ENCODE results near the gene BEND6. TPM values are rescaled to one million over a fixed set of nuclear protein-coding genes. Genes with fewer than 3 reads are reported as not detected.

The BEND6 gene
- total RNA-seq, 1 donor = 34.8 TPM

GRCh38 chr6:56970849-56971248 lies 15.9 kb downstream of the BEND6 start:
- DNase-seq (ENCODE audit: low read depth) = no peak
- H3K4me3 ChIP-seq (ENCODE audit: low read depth, low read length) = no peak overlapping the region
- no peak for TF ChIP-seq CTCF (IDR thresholded peaks at IDR 0.05; ENCODE audit: insufficient read depth, low read length)

- no peak for TF ChIP-seq CTCF (IDR thresholded peaks at IDR 0.05; ENCODE audit: insufficient read depth, low read length)
- DNase-seq (ENCODE audit: low read depth) = no peak
- H3K4me3 ChIP-seq (ENCODE audit: low read depth, low read length) = no peak overlapping the region
Measured at GRCh38 chr6:56977192-56977591, 22.3 kb downstream of the BEND6 start.

GRCh38 chr6:56978530-56978929 lies 23.6 kb downstream of the BEND6 start:
- no peak overlapping the region for H3K4me3 ChIP-seq (ENCODE audit: low read depth, low read length)
- DNase-seq (ENCODE audit: low read depth) = no peak
- TF ChIP-seq CTCF (IDR thresholded peaks at IDR 0.05; ENCODE audit: insufficient read depth, low read length) = no peak

- DNase-seq (ENCODE audit: low read depth) = peak; percentile 53
- TF ChIP-seq CTCF (IDR thresholded peaks at IDR 0.05; ENCODE audit: insufficient read depth, low read length) = no peak
- H3K4me3 ChIP-seq (ENCODE audit: low read depth, low read length) = no peak overlapping the region
Measured at GRCh38 chr6:56984361-56984760, 29.5 kb downstream of the BEND6 start.

- no peak for TF ChIP-seq CTCF (IDR thresholded peaks at IDR 0.05; ENCODE audit: insufficient read depth, low read length)
- H3K4me3 ChIP-seq (ENCODE audit: low read depth, low read length) = no peak overlapping the region
- DNase-seq (ENCODE audit: low read depth) = no peak
Measured at GRCh38 chr6:56984884-56985283, 30.0 kb downstream of the BEND6 start.

- TF ChIP-seq CTCF (IDR thresholded peaks at IDR 0.05; ENCODE audit: insufficient read depth, low read length) = no peak
- H3K4me3 ChIP-seq (ENCODE audit: low read depth, low read length) = no peak overlapping the region
- no peak for DNase-seq (ENCODE audit: low read depth)
Measured at GRCh38 chr6:56986611-56987010, 31.7 kb downstream of the BEND6 start.

GRCh38 chr6:56988145-56988544 lies 33.2 kb downstream of the BEND6 start:
- DNase-seq (ENCODE audit: low read depth) = no peak
- H3K4me3 ChIP-seq (ENCODE audit: low read depth, low read length) = no peak overlapping the region
- TF ChIP-seq CTCF (IDR thresholded peaks at IDR 0.05; ENCODE audit: insufficient read depth, low read length) = no peak

Measured in fibroblast of the aortic adventitia (primary cell).